PFSK-1 (cell line): Measurements from ENCODE around the gene SHC4.

Experiments
- FOXP2 ChIP-seq: optimal IDR thresholded peaks from 2 replicates; pipeline ENCODE3; 2011; ENCODE audit warnings: borderline replicate concordance, control low read depth, inconsistent platforms; ENCODE audit not compliant: insufficient read depth; ENCODE audit errors: extremely low read length, extremely low read depth
- POLR2AphosphoS5 ChIP-seq: IDR thresholded peaks from 2 replicates; pipeline ENCODE4 v1.6.1; 2012; ENCODE audit warnings: low read depth, mild to moderate bottlenecking, control low read depth, low read length, moderate library complexity
- REST ChIP-seq, 2 experiments: IDR thresholded peaks; 2 replicates each; pipeline versions ENCODE4 v1.6.1 to v1.8.0; 2011 to 2012; ENCODE audit warnings: low read depth in 2 of 2, low read length in 2 of 2, control low read depth in 1 of 2, inconsistent platforms in 1 of 2, mild to moderate bottlenecking in 1 of 2, moderate library complexity in 1 of 2; ENCODE audit not compliant: insufficient read depth in 1 of 2
- SIN3A ChIP-seq: IDR thresholded peaks from 2 replicates; pipeline ENCODE4 v1.6.1; 2012; ENCODE audit warnings: mild to moderate bottlenecking, low read length, moderate library complexity, borderline replicate concordance; ENCODE audit not compliant: insufficient read depth
- TAF1 ChIP-seq: IDR thresholded peaks from 2 replicates; pipeline ENCODE4 v1.6.1; 2012; ENCODE audit warnings: low read length, control low read depth, borderline replicate concordance; ENCODE audit not compliant: insufficient read depth

Gene SHC4

GRCh38 chr15:48805591-48805990 is 158.1 kb downstream of the SHC4 start:
- TF ChIP-seq TAF1: no peak
- no peak for TF ChIP-seq FOXP2
- no peak for TF ChIP-seq SIN3A
- no peak for TF ChIP-seq REST (IDR thresholded peaks at IDR 0.05; ENCODE audit: insufficient read depth in 1 of 2, low read depth in 2 of 2, low read length in 2 of 2)
- TF ChIP-seq POLR2AphosphoS5: no peak

- TF ChIP-seq SIN3A (no peak), TAF1 (no peak), POLR2AphosphoS5 (no peak), FOXP2 (no peak), REST (IDR thresholded peaks at IDR 0.05; ENCODE audit: insufficient read depth in 1 of 2, low read depth in 2 of 2, low read length in 2 of 2) (no peak)
Observed at GRCh38 chr15:48803877-48804276, 159.8 kb downstream of the SHC4 start.

DNA sequence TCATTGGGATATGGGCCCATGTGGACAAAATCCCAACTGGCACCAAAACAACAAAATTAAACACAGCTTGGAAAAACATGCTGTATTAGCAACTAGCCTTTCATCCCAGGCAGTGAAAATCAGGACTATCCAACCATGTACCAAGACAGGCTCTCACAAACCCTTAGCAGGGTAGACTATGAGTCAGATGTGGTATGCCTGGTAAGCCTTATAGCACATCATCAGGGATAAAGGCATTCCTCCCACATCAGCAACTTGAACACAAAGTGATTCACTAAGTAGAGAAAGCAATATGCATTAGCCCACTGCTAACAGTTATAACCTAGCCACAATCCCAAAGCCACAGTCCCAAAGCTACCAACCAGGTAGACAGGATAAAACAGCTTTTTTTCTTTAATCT is 160.9 kb downstream of the SHC4 start:
- TF ChIP-seq POLR2AphosphoS5 (no peak), TAF1 (no peak), FOXP2 (no peak), REST (IDR thresholded peaks at IDR 0.05; ENCODE audit: insufficient read depth in 1 of 2, low read depth in 2 of 2, low read length in 2 of 2) (no peak), SIN3A (no peak)

GRCh38 chr15:48802257-48802656 is 161.5 kb downstream of the SHC4 start:
- no peak for TF ChIP-seq FOXP2
- TF ChIP-seq REST (IDR thresholded peaks at IDR 0.05; ENCODE audit: insufficient read depth in 1 of 2, low read depth in 2 of 2, low read length in 2 of 2): no peak
- no peak for TF ChIP-seq POLR2AphosphoS5
- TF ChIP-seq SIN3A: no peak
- no peak for TF ChIP-seq TAF1

DNA sequence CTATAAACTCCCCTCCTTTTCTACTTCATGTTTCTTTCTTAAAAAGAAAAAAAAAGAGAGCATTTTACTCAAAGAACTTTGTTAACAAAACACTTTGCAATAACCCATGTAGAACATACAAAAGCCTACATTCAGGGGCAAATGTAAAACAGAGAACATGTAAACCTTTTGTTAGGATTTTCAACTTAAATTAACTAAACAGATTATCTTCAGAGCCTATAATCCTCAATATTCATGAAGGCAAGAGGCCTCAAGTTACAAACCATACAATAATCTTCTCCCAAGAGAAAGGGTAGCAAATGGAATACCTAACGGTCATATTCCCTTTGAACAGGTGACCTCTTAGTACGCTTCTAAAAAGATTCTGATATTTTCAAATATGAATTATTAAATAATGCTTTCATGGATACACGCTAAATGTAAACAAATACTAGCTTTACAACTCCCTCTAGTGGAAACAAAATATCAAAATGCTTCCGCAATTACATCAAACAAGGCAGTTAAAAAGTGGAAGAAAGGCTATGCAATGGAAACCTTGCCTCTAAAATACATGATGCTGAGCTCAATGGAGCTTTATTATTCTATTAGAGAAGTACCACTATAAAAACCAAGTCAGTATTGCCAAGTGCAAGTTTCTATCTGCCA is 162.8 kb downstream of the SHC4 start:
- TF ChIP-seq SIN3A: no peak
- no peak for TF ChIP-seq FOXP2
- no peak for TF ChIP-seq POLR2AphosphoS5
- TF ChIP-seq TAF1: no peak
- no peak for TF ChIP-seq REST (IDR thresholded peaks at IDR 0.05; ENCODE audit: insufficient read depth in 1 of 2, low read depth in 2 of 2, low read length in 2 of 2)
